Activated gamma-delta T cell (primary cell): Measurements from ENCODE around the gene ZNF407.

Experiments
- DNase-seq: peaks from one replicate; lab custom pipeline; 2025; lab: John Stamatoyannopoulos, UW

Gene ZNF407

DNA sequence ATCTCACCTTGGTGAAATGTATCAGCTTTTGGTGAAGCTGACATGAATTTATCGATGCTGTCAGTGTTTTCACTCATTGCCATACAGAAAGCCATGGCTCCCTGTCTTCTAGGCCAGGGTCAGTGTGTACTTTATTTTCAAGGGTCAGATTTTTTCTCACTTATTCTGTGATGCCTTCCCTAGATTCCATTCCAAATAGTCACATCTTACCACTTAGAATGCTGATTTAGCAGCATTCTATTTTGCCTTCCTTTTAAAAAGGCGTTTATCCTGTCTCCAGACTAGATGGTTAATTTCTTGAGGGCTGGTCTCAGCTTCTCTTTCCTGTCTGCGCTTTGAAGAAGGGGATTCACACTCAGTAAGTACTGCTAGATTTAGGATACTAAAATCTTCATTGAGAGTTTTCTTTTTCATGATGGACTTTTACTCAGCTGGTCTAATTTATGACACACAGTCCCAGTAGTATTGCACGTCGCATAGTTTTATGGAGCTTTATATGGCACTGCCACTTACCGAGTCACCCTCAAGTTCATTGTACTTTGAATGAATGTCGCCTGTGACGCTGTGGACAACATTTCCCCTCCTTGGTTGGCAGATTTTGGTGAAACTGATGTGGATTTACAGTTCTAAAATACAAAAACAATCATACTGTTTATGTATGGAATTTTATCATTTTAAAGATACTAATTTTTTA, 194.0 kb downstream of the ZNF407 start:
- DNase-seq: no peak

DNA sequence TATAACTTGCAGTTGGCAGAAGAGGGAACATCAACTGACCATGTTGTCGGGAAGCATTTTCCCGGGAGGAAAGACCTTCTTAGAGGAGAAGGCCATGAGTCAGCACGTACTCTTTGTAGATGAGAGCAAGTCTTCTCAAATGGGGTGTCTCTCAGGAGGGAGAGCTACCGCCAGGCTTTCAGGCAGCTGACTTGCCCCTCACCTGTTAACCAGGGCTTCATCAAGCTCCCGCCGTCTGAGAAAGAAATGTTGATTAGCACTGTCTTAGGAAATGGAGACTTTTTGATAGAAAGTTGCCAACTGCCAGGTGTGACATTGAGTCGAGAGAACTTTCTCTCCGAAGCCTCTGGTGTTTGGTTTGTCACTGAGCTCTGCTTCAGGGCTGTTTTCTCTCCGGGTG, 196.1 kb downstream of the ZNF407 start:
- DNase-seq: no peak

GRCh38 chr18:74795751-74796150, 198.1 kb downstream of the ZNF407 start:
- no peak for DNase-seq

- no peak for DNase-seq
Measured at GRCh38 chr18:74796211-74796610, 198.5 kb downstream of the ZNF407 start.

- no peak for DNase-seq
Measured at GRCh38 chr18:74796841-74797576, 199.3 kb downstream of the ZNF407 start.

- DNase-seq: no peak
Measured at GRCh38 chr18:74797577-74798151, 200.0 kb downstream of the ZNF407 start.

DNA sequence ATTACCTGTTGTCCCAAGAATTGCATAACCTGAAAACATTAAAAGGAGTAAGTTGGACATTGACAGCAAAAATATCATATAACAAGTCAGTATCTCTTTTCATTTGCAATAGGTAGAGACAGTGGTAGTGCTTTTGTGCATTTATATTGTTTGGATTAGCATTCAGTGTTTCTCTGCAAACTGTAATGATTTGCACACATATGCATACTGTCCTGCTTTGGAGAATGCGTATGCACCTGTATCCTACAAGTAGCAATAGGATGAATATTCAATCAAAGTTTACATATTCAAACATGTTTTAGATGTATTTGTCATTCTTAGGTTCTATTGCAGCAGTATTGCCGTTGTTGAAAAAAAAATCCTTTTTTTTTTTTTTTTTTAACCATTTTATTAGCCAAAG, 201.9 kb downstream of the ZNF407 start:
- DNase-seq: no peak

GRCh38 chr18:74800098-74800497, 202.4 kb downstream of the ZNF407 start:
- no peak for DNase-seq

DNA sequence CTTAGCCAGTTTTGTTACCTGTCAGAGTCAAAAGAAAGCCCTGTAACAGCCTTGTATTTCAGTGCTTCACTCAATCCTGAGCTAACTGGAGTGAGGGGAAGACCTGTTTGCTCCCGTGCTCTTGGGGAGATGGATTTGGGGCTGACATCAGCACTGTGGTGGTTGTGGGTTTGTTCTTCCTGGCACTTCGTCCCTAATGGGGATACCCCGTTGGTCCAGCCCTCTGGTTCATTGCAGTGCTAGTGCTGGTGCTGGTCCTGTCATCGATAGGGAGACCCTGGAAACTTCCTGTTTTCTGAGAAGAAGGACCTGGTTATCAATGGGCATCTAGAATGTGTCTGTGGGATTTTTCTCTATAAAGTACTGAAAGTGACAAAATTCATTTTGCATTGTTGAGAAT, 205.4 kb downstream of the ZNF407 start:
- DNase-seq: no peak

- DNase-seq: no peak
Measured at GRCh38 chr18:74803769-74804168, 206.1 kb downstream of the ZNF407 start.

- DNase-seq: no peak
Measured at GRCh38 chr18:74804677-74805076, 207.0 kb downstream of the ZNF407 start.

DNA sequence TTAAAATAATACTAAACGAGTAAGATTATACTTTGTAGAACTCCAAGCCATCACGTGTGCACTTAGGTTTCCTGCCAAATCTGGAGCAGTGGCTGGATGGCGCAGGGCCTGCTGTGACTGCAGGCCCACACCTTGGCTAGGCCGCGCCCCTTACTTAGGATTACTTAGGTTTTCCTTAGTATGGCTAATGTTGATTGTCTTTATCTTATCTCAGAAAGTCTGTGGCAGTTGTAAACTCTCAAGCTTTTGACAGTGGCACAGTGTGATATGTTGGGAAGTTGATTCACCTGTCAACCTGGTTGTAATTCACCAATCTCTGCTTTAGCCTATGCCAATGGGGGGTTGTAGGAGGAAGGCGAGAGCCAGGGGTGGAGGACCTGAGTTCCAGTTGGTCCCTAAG, 208.4 kb downstream of the ZNF407 start:
- no peak for DNase-seq

DNA sequence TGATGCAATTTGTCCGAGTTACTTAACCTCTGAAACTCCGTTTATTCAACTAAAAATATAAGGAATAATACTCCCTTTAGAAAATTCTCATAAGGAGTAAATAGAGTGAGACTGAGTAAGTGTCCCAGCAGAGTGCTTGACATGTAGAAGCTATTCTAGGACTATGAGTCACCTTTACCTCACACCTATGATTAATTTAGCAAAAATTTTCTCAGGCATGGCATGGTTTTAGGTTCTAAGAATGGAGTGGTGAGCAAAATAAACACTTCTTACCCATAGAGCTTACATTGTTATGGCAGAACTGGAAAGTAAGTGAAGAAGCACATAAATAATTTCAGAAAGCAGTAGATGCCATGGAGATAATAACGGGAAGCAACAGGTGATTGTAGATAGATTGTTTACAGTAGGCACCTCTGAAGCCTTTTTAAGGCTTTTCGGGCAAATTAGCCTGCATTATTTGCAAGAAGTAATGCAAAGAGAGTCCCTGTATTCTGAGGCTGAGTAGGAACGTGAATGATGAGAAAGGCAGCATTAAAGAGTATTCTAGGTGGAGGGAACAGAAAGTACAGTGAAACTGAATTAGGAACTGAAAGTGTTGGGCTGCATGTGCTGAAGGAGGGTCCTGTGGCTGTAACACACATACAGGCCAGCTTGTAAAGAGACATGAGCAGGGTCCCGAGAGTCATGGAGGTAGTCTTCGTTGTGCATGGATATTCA, 209.2 kb downstream of the ZNF407 start:
- no peak for DNase-seq

- no peak for DNase-seq
Measured at GRCh38 chr18:74817576-74817975, 219.9 kb downstream of the ZNF407 start.

GRCh38 chr18:74818516-74819175, 221.0 kb downstream of the ZNF407 start:
- DNase-seq: no peak

DNA sequence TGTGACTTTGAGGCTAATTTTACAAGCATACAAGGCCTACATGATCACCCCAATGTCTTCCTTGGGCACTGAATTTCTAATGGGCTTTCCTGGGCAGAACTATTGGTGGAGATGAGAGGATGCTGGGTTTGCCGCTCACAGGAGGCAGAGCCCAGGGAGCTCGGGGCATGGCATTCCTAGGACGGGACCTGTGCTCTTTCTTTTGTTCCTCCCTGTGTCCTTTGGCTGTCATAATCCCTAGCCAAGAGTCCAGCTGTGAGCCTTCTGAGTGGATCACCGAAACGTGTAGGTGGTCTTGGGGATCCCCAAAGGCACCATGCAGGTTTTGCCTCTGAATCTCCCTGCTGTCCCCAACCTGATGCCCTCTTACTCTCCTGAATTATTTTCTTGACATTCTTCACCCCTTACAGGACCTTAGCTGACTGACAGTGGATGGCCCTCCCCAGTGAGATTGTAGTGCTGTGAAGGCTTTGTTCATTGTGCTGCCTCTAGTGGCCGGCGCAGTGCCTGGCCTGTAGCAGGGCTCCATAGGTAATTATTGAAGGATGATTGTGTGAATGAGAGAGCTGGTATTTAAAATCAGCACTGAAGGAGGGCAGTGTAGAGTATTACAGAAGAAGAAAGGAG, 221.9 kb downstream of the ZNF407 start:
- DNase-seq: no peak

- DNase-seq: no peak
Measured at GRCh38 chr18:74820160-74820780, 222.6 kb downstream of the ZNF407 start.

DNA sequence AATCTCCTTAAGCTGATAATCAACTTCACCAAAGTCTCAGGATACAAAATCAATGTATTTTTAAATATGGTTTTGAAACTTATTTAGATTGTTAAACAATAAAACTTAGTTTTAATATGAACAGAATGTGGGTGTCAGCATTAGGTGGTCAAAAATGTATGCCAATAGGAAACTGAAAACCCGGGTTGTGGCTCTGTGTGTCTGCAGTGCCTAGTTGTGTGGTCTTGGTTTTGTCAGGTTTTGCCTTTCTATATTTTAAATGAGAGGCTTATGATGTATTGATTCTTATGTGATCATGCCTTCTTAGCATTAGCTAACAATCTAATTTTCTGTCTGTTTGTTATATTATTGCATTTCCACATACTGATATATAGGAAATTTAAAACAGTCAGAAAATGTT, 227.8 kb downstream of the ZNF407 start:
- no peak for DNase-seq

- no peak for DNase-seq
Measured at GRCh38 chr18:74826572-74826971, 228.9 kb downstream of the ZNF407 start.

DNA sequence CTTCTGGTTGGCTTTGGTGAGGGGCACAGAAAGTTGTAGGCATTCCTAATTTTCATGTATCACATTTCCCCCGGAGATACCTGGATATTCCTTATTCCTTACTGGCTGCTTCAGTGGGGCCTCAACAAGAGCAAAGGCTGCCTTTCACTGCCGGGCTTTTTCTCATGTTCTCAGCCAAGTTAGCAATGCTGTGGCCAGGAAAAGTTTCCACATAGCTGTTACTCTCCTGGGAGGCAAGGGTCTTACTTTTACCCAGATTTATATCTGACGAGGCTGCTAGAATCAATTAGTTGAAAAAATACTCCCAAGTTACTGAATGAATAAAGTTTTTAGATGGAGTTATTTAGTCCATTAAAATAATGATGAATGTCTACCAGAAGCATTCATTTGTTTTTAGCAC, 230.5 kb downstream of the ZNF407 start:
- DNase-seq: no peak

DNA sequence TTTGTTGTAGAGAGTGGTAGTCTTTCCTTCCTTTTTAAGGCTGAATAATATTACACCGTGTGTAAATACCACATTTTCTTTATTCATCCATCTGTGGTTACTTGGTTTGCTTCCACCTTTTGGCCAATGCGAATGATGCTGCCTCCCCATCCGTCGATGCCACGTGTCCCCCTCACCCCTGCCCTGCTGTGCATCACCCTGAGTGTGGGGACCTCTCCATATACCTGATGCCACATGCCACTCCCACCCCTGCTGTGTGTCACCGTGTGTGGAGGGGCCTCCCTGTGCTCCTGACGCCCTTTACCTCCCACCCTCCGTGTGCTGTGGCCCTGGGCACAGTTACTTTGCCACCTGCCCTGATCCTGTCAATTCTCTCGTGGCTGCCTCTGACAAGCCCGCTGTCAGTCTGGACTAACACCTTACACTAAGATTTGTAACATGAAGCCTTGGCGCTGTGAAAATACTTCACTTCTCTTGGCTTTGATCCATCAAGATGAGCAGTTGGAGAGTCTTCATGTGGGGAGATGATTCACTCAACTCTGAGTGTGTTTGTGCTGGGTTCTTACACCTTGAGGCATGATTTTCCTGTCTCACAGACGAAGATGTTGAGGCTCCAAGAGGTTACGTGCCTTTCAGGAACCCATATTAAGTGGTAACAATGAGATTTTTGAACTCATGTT, 234.0 kb downstream of the ZNF407 start:
- no peak for DNase-seq
